Measurements from ENCODE around the gene ABCC5.

DNA sequence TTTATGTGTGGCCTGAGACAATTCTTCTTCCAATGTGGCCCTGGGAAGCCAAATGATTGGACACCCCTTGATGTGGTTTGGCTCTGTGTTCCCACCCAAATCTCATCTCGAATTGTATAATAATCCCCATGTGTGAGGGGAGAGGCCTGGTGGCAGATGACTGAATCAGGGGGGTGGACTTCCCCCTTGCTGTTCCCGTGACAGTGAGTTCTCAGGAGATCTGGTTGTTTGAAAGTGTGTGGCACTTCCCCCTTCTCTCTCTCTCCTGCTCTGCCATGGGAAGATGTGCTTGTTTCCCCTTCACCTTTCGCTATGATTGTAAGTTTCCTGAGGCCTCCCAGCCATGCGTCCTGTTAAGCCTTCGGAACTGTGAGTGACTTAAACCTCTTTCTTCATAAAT, 72.9 kb downstream of the ABCC5 start:
- TF ChIP-seq POLR2AphosphoS5 (IDR thresholded peaks at IDR 0.05; ENCODE audit: low read depth, low read length) (no peak), SIN3A (IDR thresholded peaks at IDR 0.05; ENCODE audit: borderline replicate concordance, insufficient read depth, low read length) (no peak)
- TF ChIP-seq, protein P1, sequence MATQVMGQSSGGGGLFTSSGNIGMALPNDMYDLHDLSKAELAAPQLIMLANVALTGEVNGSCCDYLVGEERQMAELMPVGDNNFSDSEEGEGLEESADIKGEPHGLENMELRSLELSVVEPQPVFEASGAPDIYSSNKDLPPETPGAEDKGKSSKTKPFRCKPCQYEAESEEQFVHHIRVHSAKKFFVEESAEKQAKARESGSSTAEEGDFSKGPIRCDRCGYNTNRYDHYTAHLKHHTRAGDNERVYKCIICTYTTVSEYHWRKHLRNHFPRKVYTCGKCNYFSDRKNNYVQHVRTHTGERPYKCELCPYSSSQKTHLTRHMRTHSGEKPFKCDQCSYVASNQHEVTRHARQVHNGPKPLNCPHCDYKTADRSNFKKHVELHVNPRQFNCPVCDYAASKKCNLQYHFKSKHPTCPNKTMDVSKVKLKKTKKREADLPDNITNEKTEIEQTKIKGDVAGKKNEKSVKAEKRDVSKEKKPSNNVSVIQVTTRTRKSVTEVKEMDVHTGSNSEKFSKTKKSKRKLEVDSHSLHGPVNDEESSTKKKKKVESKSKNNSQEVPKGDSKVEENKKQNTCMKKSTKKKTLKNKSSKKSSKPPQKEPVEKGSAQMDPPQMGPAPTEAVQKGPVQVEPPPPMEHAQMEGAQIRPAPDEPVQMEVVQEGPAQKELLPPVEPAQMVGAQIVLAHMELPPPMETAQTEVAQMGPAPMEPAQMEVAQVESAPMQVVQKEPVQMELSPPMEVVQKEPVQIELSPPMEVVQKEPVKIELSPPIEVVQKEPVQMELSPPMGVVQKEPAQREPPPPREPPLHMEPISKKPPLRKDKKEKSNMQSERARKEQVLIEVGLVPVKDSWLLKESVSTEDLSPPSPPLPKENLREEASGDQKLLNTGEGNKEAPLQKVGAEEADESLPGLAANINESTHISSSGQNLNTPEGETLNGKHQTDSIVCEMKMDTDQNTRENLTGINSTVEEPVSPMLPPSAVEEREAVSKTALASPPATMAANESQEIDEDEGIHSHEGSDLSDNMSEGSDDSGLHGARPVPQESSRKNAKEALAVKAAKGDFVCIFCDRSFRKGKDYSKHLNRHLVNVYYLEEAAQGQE (IDR thresholded peaks at IDR 0.05; ENCODE audit: insufficient read depth in 1 of 2, low read depth in 2 of 2, low read length in 2 of 2), result no peak

All from PFSK-1 (cell line).